Endothelial cell of umbilical vein (primary cell): Measurements from ENCODE around the gene TMEM38A. TPM values are rescaled to one million over a fixed set of nuclear protein-coding genes. Genes with fewer than 3 reads are reported as not detected.

Experiments
- BruUV-seq: library from RNA; stranded (reverse); fragments of 400-500 nt; replicated peaks from 2 replicates; lab custom pipeline; 2021; lab: Mats Ljungman, UMichigan
- CTCF ChIA-PET: fragments of 300-600, 350-600 bp; sonication (Branson Sonifier 250); formaldehyde crosslinking; loops from one replicate; lab custom pipeline; 2021; ENCODE audit warnings: antibody characterized with exemption, inconsistent platforms; lab: Charles Lee
- POLR2A ChIA-PET: fragments of 300-600, 350-600 bp; sonication (Branson Sonifier 250); formaldehyde crosslinking; loops from one replicate; lab custom pipeline; 2021; ENCODE audit warnings: antibody characterized with exemption, inconsistent platforms; lab: Charles Lee
- DNase-seq: peaks from one replicate; pipeline ENCODE4 v3.0.0-alpha.2; 2011; ENCODE audit warnings: low read depth, low spot score
- FAIRE-seq: peaks from 2 replicates; lab custom pipeline; 2011; peaks lifted over from hg19 to GRCh38; lab: Jason Lieb, UNC
- H2AFZ ChIP-seq: 2 replicates; pipeline ENCODE4 v1.6.0; 2012; ENCODE audit warnings: low read depth, low read length, control low read depth, inconsistent platforms
- H3K27ac ChIP-seq: 2 replicates; pipeline ENCODE4 v1.5.1; 2011; ENCODE audit warnings: low read depth, mild to moderate bottlenecking, control low read depth, low read length, moderate library complexity; ENCODE audit not compliant: insufficient read depth
- H3K27me3 ChIP-seq, 2 experiments: 2 replicates each; pipeline versions ENCODE4 v1.6.0 to v1.6.1; 2011; ENCODE audit warnings: low read length in 2 of 2, mixed read lengths in 1 of 2; ENCODE audit not compliant: control insufficient read depth in 2 of 2, insufficient read depth in 2 of 2
- H3K36me3 ChIP-seq, 2 experiments: 2 replicates in 1 of 2; 3 replicates in 1 of 2; pipeline ENCODE4 v1.5.1; 2011; ENCODE audit warnings: low read length in 2 of 2, mild to moderate bottlenecking in 1 of 2, moderate library complexity in 1 of 2; ENCODE audit not compliant: control insufficient read depth in 2 of 2, insufficient read depth in 2 of 2; ENCODE audit errors: extremely low read depth in 1 of 2
- H3K4me1 ChIP-seq: 3 replicates; pipeline ENCODE4 v1.5.1; 2011; ENCODE audit warnings: mild to moderate bottlenecking, low read length; ENCODE audit not compliant: control insufficient read depth, insufficient read depth; ENCODE audit errors: extremely low read depth
- H3K4me2 ChIP-seq: 2 replicates; pipeline ENCODE4 v1.6.1; 2011; ENCODE audit warnings: low read length, control low read depth, mixed read lengths; ENCODE audit not compliant: insufficient read depth
- H3K4me3 ChIP-seq, 3 experiments: fragments of 200-600 bp in 1 of 3; sonication (generic), shearing (Covaris generic) in 1 of 3; replicated peaks in 1 of 3; 2 replicates each; pipeline ENCODE4 v1.5.1; 2011 to 2016; ENCODE audit warnings: control low read depth in 3 of 3, low read length in 3 of 3, mild to moderate bottlenecking in 2 of 3, inconsistent platforms in 1 of 3, low read depth in 1 of 3, moderate library complexity in 1 of 3; ENCODE audit not compliant: insufficient read depth in 1 of 3
- H3K79me2 ChIP-seq: 2 replicates; pipeline ENCODE4 v1.6.0; 2012; ENCODE audit warnings: low read length, inconsistent platforms; ENCODE audit not compliant: control insufficient read depth, insufficient read depth
- H3K9ac ChIP-seq: replicated peaks from 2 replicates; pipeline ENCODE3; 2011; ENCODE audit warnings: low read length, control low read depth; ENCODE audit not compliant: insufficient read depth; ENCODE audit errors: extremely low read depth
- H3K9me1 ChIP-seq: replicated peaks from 3 replicates; pipeline ENCODE4 v1.6.0; 2011; ENCODE audit warnings: mild to moderate bottlenecking, low read length; ENCODE audit not compliant: control insufficient read depth, insufficient read depth; ENCODE audit errors: extremely low read depth
- H3K9me3 ChIP-seq: replicated peaks from 2 replicates; pipeline ENCODE4 v1.5.1; 2012; ENCODE audit warnings: low read length, inconsistent platforms; ENCODE audit not compliant: control insufficient read depth, insufficient read depth
- H4K20me1 ChIP-seq: replicated peaks from 2 replicates; pipeline ENCODE3; 2011; ENCODE audit warnings: mild to moderate bottlenecking, low read length; ENCODE audit not compliant: control insufficient read depth, insufficient read depth; ENCODE audit errors: extremely low read depth
- EZH2 ChIP-seq: IDR thresholded peaks from 2 replicates; pipeline ENCODE4 v1.6.1; 2012; ENCODE audit warnings: borderline replicate concordance, low read depth, mild to moderate bottlenecking, moderate library complexity, low read length, inconsistent platforms; ENCODE audit not compliant: severe bottlenecking
- FOS ChIP-seq: IDR thresholded peaks from 2 replicates; pipeline ENCODE4 v1.6.1; 2011; ENCODE audit warnings: mild to moderate bottlenecking, low read length, moderate library complexity, borderline replicate concordance; ENCODE audit not compliant: insufficient read depth
- GATA2 ChIP-seq: IDR thresholded peaks from 2 replicates; pipeline ENCODE4 v1.7.0; 2011; ENCODE audit warnings: low read depth, mild to moderate bottlenecking, moderate library complexity, mixed read lengths, low read length; ENCODE audit not compliant: insufficient read length, insufficient read depth
- JUN ChIP-seq: IDR thresholded peaks from 2 replicates; pipeline ENCODE4 v1.6.1; 2011; ENCODE audit warnings: borderline replicate concordance, low read depth; ENCODE audit not compliant: insufficient read length, insufficient read depth
- MYC ChIP-seq: IDR thresholded peaks from one replicate; pipeline ENCODE4 v1.6.1; 2011; ENCODE audit warnings: mild to moderate bottlenecking, low read depth, low read length
- POLR2A ChIP-seq: IDR thresholded peaks from 2 replicates; pipeline ENCODE4 v1.6.1; 2012; ENCODE audit warnings: low read depth, mild to moderate bottlenecking, control low read depth, low read length
- POLR2AphosphoS5 ChIP-seq: IDR thresholded peaks from 2 replicates; pipeline ENCODE4 v1.6.1; 2012; ENCODE audit warnings: low read depth, mild to moderate bottlenecking, control low read depth, low read length, moderate library complexity; ENCODE audit not compliant: insufficient read depth
- dilution Hi-C: fragments of 300-500 bp; cut with MboI; formaldehyde crosslinking; loops from one replicate; pipeline ENCODE4 v1.15.0; 2019; ENCODE audit warnings: low sequenced_read_pairs; ENCODE audit not compliant: extremely low pct_ligation_motif_present
- intact Hi-C: fragments of 100-400 bp; cut with micrococcal nuclease; formaldehyde crosslinking; loops from one replicate; pipeline ENCODE4 v1.10.0; 2022
- polyA plus RNA-seq, 4 experiments: library from polyadenylated mRNA; depleted of rRNA in 3 of 4; stranded (reverse) in 3 of 4; unstranded in 1 of 4; fragments of >200 nt; gene quantifications; 2 replicates each; pipeline versions ENCODE4 v1.2.1 to v1.2.3, GENCODE V29; 2011 to 2012; ENCODE audit warnings: missing spikeins in 1 of 4
- total RNA-seq: library from RNA; stranded (reverse); gene quantifications from 2 replicates; pipeline ENCODE4 v1.2.3, GENCODE V29; 2021
- TF ChIP-seq, protein P1 (sequence below): IDR thresholded peaks from 2 replicates; pipeline ENCODE4 v1.6.1; 2011; ENCODE audit not compliant: insufficient read depth, insufficient read length
- TF ChIP-seq, protein P2 (sequence below), 2 donors: IDR thresholded peaks; 1 replicate in 1 of 2; 2 replicates in 1 of 2; pipeline ENCODE4 v1.5.1; 2011; ENCODE audit warnings: low read length in 2 of 2, mild to moderate bottlenecking in 2 of 2, moderate library complexity in 2 of 2, control low read depth in 1 of 2, inconsistent platforms in 1 of 2, low read depth in 1 of 2; ENCODE audit not compliant: insufficient read depth in 1 of 2; ENCODE audit errors: extremely low read depth in 1 of 2

Gene TMEM38A
- total and polyA plus RNA-seq, 2 donors (not counting 3 experiments of a cell fraction or from before 2014, with no cell fraction given), result 1.6 TPM

DNA sequence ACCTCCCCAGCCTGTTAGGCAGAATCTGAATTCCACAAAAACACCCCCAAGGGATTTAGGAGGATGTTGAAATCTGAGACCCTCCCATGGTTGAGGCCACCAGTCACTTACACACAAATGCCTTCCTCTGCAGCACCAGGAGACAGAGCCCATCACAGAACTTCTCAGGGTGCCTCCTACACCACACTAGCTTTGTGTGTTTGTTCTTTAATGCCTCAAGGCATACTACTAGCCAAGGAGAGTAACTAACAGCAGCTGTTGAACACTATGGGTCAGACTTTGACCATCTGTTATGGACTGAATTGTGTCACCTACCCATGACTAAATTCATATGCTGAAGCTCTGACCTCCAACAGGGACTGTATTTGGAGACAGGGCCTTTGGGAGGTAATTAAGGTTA, 23.4 kb upstream of the TMEM38A start:
- CTCF ChIA-PET, result no interaction called here
- no peaks in the 10 kb centered on the region for H4K20me1 ChIP-seq
- peaks cover 3 to 15% of the 10 kb centered on the region in 2 experiments for H3K36me3 ChIP-seq
- no peaks in the 10 kb centered on the region for H3K27me3 ChIP-seq
- H3K4me1 ChIP-seq, result no peaks in the 10 kb centered on the region
- TF ChIP-seq MYC (no peak), EZH2 (no peak)
- dilution Hi-C loops (no loop called here), intact Hi-C loops (no loop called here)
- H3K27ac ChIP-seq, result no peak overlapping the region
- no TSS peak for BruUV-seq
- no peaks in the 10 kb centered on the region for H3K9me3 ChIP-seq
- H3K9ac ChIP-seq, result no peak overlapping the region
- H2AFZ ChIP-seq, result no peak overlapping the region
- POLR2A ChIA-PET, result no interaction called here
- no peak overlapping the region for H3K4me3 ChIP-seq
- FAIRE-seq, result no peak
- H3K9me1 ChIP-seq, result no peaks in the 10 kb centered on the region
- no peak for DNase-seq
- no peak overlapping the region for H3K4me2 ChIP-seq
- H3K79me2 ChIP-seq, result peaks cover 21% of the 10 kb centered on the region

DNA sequence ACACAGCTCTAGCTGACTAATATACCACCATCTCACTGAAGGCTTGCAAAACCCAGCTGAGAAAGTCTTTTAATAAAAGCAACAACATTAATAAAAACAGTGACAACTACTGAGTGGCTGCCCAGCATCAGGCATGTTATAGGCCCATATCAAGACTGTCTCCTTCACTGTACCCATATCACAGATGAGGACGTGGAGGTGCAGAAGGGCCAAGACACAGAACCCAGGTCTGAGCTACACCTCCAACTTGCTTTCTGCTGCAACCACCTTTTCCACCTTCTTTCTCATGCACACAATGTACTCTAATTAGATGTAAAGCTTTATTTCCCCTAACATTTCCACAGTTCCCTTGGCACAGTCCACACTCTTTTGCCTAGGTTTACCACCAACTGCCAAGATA, 22.3 kb upstream of the TMEM38A start:
- CTCF ChIA-PET, result interaction anchor here (0.7 to 1.1 kb wide), 3 partner anchors 9 to 114 kb away, joined by 3 to 5 read pairs (median 4); no protein-coding TSS in a partner anchor
- FAIRE-seq (no peak), DNase-seq (no peak)
- H3K9ac ChIP-seq, result no peak overlapping the region
- no peaks in the 10 kb centered on the region for H3K27me3 ChIP-seq
- intact Hi-C loops, result no loop called here
- H3K9me1 ChIP-seq, result no peaks in the 10 kb centered on the region
- no peak overlapping the region for H3K4me3 ChIP-seq
- no TSS peak for BruUV-seq
- POLR2A ChIA-PET, result no interaction called here
- no peaks in the 10 kb centered on the region for H3K9me3 ChIP-seq
- H2AFZ ChIP-seq, result no peak overlapping the region
- dilution Hi-C loops, result no loop called here
- H3K79me2 ChIP-seq, result peaks cover 22% of the 10 kb centered on the region
- peaks cover 2% of the 10 kb centered on the region for H4K20me1 ChIP-seq
- no peak for TF ChIP-seq MYC
- TF ChIP-seq POLR2A, result no peak
- no peak for TF ChIP-seq FOS
- no peak for TF ChIP-seq JUN
- TF ChIP-seq GATA2, result no peak
- TF ChIP-seq, protein P1, sequence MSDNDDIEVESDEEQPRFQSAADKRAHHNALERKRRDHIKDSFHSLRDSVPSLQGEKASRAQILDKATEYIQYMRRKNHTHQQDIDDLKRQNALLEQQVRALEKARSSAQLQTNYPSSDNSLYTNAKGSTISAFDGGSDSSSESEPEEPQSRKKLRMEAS, result no peak
- TF ChIP-seq, protein P2, sequence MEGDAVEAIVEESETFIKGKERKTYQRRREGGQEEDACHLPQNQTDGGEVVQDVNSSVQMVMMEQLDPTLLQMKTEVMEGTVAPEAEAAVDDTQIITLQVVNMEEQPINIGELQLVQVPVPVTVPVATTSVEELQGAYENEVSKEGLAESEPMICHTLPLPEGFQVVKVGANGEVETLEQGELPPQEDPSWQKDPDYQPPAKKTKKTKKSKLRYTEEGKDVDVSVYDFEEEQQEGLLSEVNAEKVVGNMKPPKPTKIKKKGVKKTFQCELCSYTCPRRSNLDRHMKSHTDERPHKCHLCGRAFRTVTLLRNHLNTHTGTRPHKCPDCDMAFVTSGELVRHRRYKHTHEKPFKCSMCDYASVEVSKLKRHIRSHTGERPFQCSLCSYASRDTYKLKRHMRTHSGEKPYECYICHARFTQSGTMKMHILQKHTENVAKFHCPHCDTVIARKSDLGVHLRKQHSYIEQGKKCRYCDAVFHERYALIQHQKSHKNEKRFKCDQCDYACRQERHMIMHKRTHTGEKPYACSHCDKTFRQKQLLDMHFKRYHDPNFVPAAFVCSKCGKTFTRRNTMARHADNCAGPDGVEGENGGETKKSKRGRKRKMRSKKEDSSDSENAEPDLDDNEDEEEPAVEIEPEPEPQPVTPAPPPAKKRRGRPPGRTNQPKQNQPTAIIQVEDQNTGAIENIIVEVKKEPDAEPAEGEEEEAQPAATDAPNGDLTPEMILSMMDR (IDR thresholded peaks at IDR 0.05; ENCODE audit: extremely low read depth in 1 of 2, insufficient read depth in 1 of 2, low read depth in 1 of 2, low read length in 2 of 2), result no peak
- no peak for TF ChIP-seq EZH2
- no peak for TF ChIP-seq POLR2AphosphoS5
- peaks cover 4 to 16% of the 10 kb centered on the region in 2 experiments for H3K36me3 ChIP-seq
- H3K27ac ChIP-seq, result no peak overlapping the region
- no peak overlapping the region for H3K4me2 ChIP-seq
- no peaks in the 10 kb centered on the region for H3K4me1 ChIP-seq
